Fibroblast of the conjunctiva (primary cell): ENCODE data around the gene HGS.
"Not testable (repeated sequence)": the region's sequence is repeated elsewhere in the genome, so short reads cannot be mapped to it uniquely, and the experiment has no call there.

ENCODE experiments used
- DNase-seq: peaks from one replicate; pipeline ENCODE4 v3.0.0-alpha.2; 2010; ENCODE audit warnings: low read depth

HGS gene

GRCh38 chr17:81656118-81656743 lies 27.6 kb upstream of the HGS start, which contains the start of gene PDE6G:
PDE6G (minus strand) TSS chr17:81656542; CDS start chr17:81653305, 3,237 bp downstream.
- DNase-seq, result no peak

GRCh38 chr17:81656835-81657234 lies 27.0 kb upstream of the HGS start:
- DNase-seq, result no peak

- no peak for DNase-seq
Observed at GRCh38 chr17:81659038-81659437, 24.8 kb upstream of the HGS start.

GRCh38 chr17:81660441-81660840 lies 23.4 kb upstream of the HGS start:
- DNase-seq, result no peak

- DNase-seq, result no peak
Observed at GRCh38 chr17:81662002-81662401, 21.8 kb upstream of the HGS start.

GRCh38 chr17:81664051-81664470 lies 19.8 kb upstream of the HGS start:
- no peak for DNase-seq

GRCh38 chr17:81665205-81666091 lies 18.4 kb upstream of the HGS start:
- no peak for DNase-seq

GRCh38 chr17:81666092-81666341 lies 17.8 kb upstream of the HGS start:
- no peak for DNase-seq

GRCh38 chr17:81666342-81667191 lies 17.2 kb upstream of the HGS start, which contains the start of the genes CCDC137 and OXLD1:
CCDC137 (plus strand) TSS chr17:81666737; CDS start chr17:81666767, 30 bp downstream.
OXLD1 (minus strand) TSS chr17:81666605; CDS start chr17:81666577, 28 bp downstream.
- peak; percentile 92 for DNase-seq

- DNase-seq, result no peak
Observed at GRCh38 chr17:81667754-81668153, 16.1 kb upstream of the HGS start.

GRCh38 chr17:81672504-81672903 lies 11.3 kb upstream of the HGS start:
- no peak for DNase-seq

GRCh38 chr17:81672954-81673353 lies 10.9 kb upstream of the HGS start:
- no peak for DNase-seq

GRCh38 chr17:81673561-81674258 lies 10.1 kb upstream of the HGS start:
- DNase-seq, result no peak

- not testable (repeated sequence) for DNase-seq
Observed at GRCh38 chr17:81675515-81676221, 8.1 kb upstream of the HGS start.

GRCh38 chr17:81676906-81677305 lies 6.9 kb upstream of the HGS start:
- DNase-seq, result no peak

GRCh38 chr17:81680150-81680549 lies 3.7 kb upstream of the HGS start:
- DNase-seq, result no peak

GRCh38 chr17:81681672-81682071 lies 2.1 kb upstream of the HGS start:
- no peak for DNase-seq

GRCh38 chr17:81682565-81683207 lies 1.1 kb upstream of the HGS start:
- no peak for DNase-seq

- no peak for DNase-seq
Observed at GRCh38 chr17:81683208-81683583, 615 bp upstream of the HGS start.

- DNase-seq, result peak; percentile 56
Observed at GRCh38 chr17:81684442-81684911, 666 bp downstream of the HGS start.

- DNase-seq, result no peak
Observed at GRCh38 chr17:81685108-81685507, 1.3 kb downstream of the HGS start.
